Stimulated activated CD8-positive, alpha-beta memory T cell treated with anti-CD3 and anti-CD28 coated beads, Interleukin-2, amount 100 ng/mL, for 48 hours (primary cell): ENCODE data around the gene C2orf92.
"Not testable (repeated sequence)": the region's sequence is repeated elsewhere in the genome, so short reads cannot be mapped to it uniquely, and the experiment has no call there.

ENCODE experiments used
- DNase-seq, 2 donors: peaks; one replicate each; pipeline ENCODE4 v3.0.0-alpha.2; 2020; ENCODE audit warnings: low read depth in 2 of 2

C2orf92 gene

DNA sequence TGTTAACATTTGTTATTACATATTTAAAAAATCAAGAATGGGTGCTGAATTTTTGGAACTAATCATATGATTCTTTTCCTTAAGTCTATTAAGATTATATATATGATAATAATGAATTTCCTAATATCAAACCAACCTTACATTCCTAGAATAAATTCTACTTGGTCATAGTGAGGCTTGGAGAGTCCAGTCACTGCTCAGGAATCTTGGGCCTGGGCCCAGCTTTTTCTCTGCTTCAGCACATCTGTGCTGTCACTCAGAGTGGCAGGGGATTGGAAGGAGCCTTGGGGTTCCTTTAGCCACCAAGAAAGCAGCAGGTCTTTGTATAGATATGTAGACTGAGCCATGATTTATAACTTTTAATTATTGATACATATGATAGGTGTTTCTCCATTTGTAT lies 24.0 kb downstream of the C2orf92 start:
- DNase-seq, result no peak

DNA sequence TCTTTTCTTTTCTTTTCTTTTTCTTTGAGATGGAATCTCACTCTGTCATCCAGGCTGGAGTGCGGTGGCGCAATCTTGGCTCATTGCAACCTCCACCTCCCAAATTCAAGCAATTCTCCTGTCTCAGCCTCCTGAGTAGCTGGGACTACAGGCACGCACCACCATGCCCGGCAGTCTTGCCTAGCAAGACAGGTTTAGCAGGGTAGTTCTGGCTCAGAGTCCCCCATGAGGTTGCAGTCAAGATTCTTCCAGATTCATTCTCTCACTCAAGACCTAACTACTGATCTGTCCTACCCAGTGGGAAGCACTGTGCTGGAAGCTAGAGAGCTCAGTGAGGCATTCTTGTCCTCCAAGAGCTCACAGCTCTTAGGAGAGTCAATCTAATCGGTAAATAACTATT lies 26.2 kb downstream of the C2orf92 start:
- DNase-seq, result no peak

DNA sequence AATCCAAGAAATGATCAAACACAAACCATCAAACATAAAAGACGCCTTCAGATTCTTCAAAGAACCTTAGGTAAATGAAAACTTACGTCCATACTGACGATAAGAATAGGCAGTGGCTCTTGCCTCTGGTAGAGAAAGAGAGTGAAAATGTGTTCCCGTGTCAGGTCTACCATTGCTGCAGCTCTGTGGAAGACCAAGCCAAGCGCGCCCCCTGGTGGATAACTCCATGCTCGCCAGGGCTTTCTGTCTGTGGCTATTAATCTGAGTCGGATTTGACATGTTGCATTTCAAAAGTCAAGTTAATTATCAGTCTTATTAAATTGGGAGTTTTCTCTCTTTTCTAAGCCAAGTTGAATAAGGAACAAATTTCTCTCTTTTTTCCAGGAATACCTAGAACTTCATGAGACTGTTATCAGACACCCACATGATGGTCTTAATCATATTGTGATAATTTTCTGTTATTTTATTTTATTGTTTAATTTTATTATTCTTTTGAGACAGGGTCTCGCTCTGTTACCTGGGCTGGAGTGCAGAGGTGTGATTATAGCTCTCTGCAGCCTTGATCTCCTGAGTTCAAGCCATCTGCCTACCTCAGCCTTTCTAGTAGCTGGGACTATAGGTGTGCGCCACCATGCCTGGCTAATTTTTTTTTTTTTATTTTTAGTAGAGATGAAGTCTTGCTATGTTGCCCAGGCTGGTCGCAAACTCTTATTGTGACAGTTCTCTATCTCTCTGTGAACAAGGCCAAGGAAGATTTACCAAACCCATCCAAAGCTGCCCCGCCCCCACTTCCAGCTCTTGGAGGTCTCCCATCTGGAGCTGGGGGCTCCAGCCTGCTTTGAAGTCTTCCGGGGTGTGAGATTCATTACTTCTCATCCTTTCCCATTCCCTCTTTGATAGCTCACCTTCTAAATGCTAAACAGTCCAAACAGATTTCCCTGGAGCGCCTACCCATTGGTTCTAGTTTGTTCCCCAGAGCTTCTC lies 28.0 kb downstream of the C2orf92 start:
- peak; percentile 87 to 90 for DNase-seq

DNA sequence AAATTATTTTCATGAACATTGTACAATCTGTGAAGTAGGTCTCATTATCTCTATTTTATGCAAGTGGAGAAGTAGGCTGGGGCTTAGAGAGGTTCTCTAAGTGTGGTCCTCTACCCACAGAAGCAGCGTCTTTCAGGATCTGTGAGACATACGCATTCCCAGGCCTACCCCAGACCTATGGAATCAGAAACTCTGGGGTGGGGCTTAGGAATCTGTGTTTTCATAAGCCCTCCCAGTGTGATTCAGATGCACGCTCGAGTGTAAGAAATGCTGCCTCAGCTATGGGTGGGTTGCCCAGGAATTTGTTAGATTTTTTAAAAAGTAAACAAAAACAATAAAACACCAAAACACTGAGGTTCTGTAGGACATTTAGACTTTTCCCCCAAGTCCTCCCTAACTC lies 29.0 kb downstream of the C2orf92 start:
- no peak for DNase-seq

- DNase-seq, result peak in 1 of 2 donors; percentile 51
Observed at GRCh38 chr2:97699765-97700444, 30.4 kb downstream of the C2orf92 start.

- no peak for DNase-seq
Observed at GRCh38 chr2:97701186-97701585, 31.7 kb downstream of the C2orf92 start.

- DNase-seq, result no peak
Observed at GRCh38 chr2:97701851-97702465, 32.4 kb downstream of the C2orf92 start.

DNA sequence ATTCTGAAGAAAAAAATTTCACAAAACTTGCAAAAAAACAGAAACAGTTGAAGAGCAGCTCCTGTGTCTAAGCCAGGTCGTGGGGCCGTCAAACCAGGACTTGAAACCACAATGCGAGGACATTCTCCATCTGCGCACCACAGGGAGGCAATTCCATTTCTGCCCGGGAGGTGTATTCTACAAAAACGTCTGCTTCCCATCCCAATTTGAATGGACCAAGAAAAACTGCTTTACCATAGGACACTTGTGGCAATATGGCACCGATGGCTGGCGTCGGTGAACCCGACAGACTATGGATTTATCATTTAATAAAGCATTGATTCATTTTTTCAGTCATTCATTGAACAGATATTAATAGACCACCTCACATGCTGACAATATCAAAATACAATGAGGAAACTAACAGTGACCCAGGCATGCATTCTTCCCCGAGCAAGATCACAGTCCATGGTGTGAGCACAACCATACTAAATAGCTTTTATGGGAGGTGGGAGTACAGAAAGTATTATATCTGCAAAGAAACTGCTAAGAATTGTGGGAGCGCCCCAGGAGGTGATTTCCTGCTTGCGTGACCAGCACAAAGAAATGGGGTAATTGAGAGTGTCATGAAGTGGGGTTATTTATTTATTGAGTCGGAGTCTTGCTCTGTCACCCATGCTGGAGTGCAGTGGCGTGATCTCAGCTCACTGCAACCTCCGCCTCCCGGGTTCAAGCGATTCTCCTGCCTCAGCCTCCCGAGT lies 33.4 kb downstream of the C2orf92 start:
- no peak for DNase-seq

- DNase-seq, result no peak
Observed at GRCh38 chr2:97703741-97704140, 34.2 kb downstream of the C2orf92 start.

DNA sequence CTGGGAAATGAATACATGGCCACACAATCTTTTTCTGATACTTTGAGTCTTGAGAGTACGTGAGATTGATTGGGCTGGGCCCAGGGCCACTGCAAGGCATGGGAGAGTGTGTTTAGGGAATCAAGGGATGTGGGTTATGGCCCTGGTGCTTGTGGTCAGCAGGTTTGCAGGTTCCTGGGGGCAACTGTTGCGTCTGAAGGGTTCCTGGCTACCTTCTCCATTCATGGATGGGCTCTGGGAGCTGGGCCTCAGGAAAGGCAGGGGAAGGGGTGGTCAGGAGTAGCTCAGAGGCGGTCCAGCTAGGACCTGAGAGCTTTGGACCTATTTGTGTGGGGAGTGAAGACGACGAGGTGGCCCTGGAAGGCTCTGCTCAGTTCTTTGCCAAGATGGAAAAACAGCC lies 35.5 kb downstream of the C2orf92 start:
- no peak for DNase-seq

DNA sequence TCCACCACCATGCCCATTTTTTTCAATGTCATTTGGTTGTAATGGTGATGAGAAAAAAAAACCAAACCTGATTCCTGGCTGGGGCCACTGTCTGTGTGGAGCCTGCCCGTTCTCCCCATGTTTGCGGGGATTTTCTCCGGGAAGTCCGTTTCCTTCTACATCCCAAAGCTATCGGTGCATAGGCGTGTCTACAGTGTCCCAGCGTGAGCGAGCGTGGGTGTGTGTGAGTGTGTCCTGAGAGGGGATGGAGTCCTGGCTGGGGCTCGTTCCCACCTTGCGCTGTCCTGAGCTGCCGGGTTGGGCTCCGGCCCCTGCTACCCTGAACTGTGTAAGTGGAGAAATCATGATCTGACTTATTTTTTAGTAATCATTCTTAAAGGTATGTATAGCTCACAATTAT lies 36.6 kb downstream of the C2orf92 start:
- DNase-seq, result no peak

DNA sequence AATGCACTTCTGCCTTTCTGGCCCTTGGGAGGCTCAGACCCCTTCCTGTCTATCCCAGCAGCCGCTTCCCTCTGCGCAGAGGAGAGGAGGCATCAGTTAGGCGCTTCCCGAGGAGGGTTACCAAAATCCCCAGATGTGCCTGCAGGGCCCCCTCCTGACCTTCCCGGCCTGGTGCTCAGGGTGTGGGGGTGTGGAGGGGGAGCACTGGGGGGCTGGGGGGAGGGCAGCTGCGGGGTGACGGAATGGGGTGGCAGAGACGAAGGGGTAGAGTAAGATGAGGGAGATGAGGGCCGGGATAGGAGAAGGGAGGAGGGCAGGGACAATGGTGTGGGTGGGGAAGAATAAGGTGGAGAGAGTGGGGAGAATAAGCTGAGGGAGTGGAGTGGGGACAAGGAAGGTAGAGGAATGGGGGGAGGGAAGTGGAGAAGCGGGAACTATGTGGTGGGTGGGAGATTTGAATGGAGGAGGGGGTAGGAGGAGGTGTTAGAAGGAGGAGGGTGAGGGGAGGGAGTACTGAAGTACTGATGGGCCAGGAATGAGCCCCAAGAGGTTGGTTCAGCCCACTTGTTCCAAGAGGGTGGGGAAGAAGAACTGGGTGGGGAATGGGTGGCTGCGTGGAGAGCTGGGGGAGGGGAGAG lies 37.3 kb downstream of the C2orf92 start:
- DNase-seq, result no peak

DNA sequence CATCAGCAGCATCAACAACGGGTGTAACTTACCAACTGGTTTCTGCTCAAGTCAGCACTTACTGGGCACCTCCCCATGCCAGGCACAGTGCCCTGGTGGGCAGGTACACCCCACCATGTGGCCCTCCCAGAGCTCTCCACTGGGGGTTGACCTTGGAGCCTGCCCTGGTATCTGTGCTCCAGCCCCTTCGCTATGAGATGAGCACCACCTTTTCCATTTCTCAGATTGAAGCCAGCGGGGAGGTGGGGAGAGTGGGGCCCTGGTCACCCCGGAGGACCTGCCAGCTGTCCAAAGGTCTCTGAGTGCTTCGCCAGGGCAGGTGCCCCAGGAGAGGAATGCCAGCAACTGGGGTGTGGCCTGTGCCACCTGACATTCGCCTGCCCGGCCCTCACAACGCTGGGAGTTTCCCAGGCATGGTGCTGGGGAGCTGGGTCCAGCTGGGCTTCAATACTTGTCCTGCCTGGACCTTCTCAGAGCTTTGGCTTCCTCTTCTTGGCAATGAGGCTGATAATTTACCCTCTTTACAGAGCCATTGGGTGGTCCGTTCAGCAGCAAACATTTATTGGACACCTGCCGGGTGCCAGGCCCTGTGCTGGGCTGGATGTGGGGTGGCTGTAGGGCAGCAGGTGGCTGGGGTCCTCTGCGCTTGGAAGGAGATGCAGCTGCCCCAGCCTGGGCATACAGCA lies 38.0 kb downstream of the C2orf92 start:
- DNase-seq, result no peak

GRCh38 chr2:97708048-97708380 lies 38.5 kb downstream of the C2orf92 start:
- no peak for DNase-seq

DNA sequence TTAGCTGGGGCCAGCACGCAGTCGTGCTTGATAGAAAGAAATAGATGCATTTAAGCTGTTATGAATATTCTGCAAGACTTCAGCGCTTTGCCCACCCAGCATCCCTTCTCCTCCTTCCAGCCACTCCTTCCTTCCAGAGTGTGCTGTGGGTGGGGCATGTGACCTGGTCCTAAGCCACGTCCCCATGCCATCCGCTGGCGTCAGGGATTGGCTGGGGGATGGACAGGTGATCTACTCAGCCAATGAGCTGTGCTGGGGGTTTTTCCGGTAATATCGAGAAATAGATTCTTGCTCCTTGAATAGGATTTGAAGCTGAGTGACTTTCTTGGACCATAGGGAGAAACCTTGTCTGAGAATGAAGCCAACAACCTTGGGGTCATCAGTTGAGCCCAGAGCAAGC lies 39.1 kb downstream of the C2orf92 start:
- DNase-seq, result no peak

DNA sequence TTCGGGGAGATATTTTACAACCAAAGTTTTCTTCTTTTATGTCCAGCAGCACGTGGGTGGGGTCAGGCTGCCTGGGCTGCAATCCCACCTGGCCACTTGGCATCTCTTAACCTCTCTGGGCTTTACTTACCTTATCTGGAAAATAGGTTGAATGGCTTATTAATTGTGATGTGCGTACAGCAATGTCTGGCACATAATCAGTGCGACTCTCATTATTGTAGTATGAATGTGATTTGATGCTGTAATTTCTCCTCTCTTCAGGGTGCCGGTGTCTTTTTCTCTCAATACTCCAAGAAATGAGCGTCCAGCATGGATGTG lies 41.8 kb downstream of the C2orf92 start:
- no peak for DNase-seq

- DNase-seq, result not testable (repeated sequence)
Observed at GRCh38 chr2:97712175-97712574, 42.7 kb downstream of the C2orf92 start.

DNA sequence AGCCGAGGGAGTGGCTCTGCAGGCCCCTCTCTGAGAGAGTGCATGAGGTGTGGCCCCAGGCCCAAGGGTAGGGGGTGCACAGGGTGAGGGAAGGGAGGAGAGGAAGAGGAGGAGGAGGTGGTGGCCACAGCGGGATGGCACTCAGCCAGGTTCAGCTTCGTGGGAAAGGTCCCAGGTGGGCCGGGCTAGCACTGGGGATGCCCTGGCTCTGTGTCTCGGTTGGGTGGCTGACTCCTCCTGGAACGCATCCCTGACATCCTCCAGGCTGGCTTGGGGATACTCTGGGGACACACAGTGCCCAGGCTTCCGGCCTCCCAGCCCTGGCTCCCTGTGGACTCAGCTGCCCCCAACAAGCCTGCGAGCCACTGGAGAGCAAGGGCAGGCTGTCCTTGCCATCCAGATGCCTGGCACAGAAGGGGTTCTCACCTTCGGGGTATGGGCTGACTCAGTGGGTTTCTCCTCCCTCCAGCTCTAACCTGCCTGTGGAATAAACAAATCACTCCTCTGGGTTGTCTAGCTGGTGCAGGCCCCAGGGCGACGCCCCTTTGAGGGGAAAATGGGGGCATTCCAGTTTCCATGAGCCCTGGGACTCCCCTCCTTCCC lies 43.3 kb downstream of the C2orf92 start:
- DNase-seq, result no peak

- peak; percentile 39 to 48 for DNase-seq
Observed at GRCh38 chr2:97713296-97714083, 44.0 kb downstream of the C2orf92 start, which contains the start of gene ZAP70. ZAP70 (plus strand) TSS chr2:97713576; CDS start chr2:97724037, 10,461 bp downstream.
